MM.1S (cell line): ENCODE measurements around the gene TSPOAP1.

Experiments
- DNase-seq: peaks from one replicate; pipeline ENCODE4 v3.0.0-alpha.2; 2015
- H2AFZ ChIP-seq: fragments of 300-600 bp; sonication (generic); 2 replicates; pipeline ENCODE4 v1.6.0; 2016; ENCODE audit warnings: antibody characterized with exemption, low read length
- H3F3A ChIP-seq: fragments of 300-600 bp; sonication (generic); 2 replicates; pipeline ENCODE4 v1.6.1; 2016; ENCODE audit warnings: mild to moderate bottlenecking, antibody characterized with exemption, low read length, moderate library complexity, mixed read lengths; ENCODE audit not compliant: insufficient read depth
- H3K27ac ChIP-seq: fragments of 300-600 bp; sonication (generic); 2 replicates; pipeline ENCODE4 v1.5.1; 2016; ENCODE audit warnings: mild to moderate bottlenecking, low read length
- H3K27me3 ChIP-seq: fragments of 300-600 bp; sonication (generic); replicated peaks from 2 replicates; pipeline ENCODE4 v1.6.0; 2016; ENCODE audit warnings: low read length; ENCODE audit not compliant: insufficient read depth
- H3K36me3 ChIP-seq: fragments of 300-600 bp; sonication (generic); replicated peaks from 2 replicates; pipeline ENCODE4 v1.6.1; 2016; ENCODE audit warnings: mild to moderate bottlenecking, low read length, mixed read lengths; ENCODE audit not compliant: insufficient read depth
- H3K4me1 ChIP-seq: fragments of 300-600 bp; sonication (generic); 2 replicates; pipeline ENCODE4 v1.6.1; 2016; ENCODE audit warnings: low read length, mixed read lengths
- H3K4me2 ChIP-seq: fragments of 300-600 bp; sonication (generic); 2 replicates; pipeline ENCODE4 v1.6.0; 2016; ENCODE audit warnings: low read depth, low read length
- H3K4me3 ChIP-seq: fragments of 300-600 bp; sonication (generic); 2 replicates; pipeline ENCODE4 v1.5.1; 2016; ENCODE audit warnings: low read length, mixed read lengths
- H3K79me2 ChIP-seq: fragments of 300-600 bp; sonication (generic); 2 replicates; pipeline ENCODE4 v1.6.1; 2016; ENCODE audit warnings: mixed run types, low read length, mixed read lengths
- H3K9ac ChIP-seq: fragments of 300-600 bp; sonication (generic); 2 replicates; pipeline ENCODE4 v1.6.1; 2016; ENCODE audit warnings: low read length, mixed read lengths
- H3K9me2 ChIP-seq: fragments of 300-600 bp; sonication (generic); replicated peaks from 2 replicates; pipeline ENCODE4 v1.6.1; 2016; ENCODE audit warnings: mild to moderate bottlenecking, low read length, mixed read lengths; ENCODE audit not compliant: insufficient read depth
- H3K9me3 ChIP-seq: fragments of 300-600 bp; sonication (generic); replicated peaks from 2 replicates; pipeline ENCODE4 v1.6.1; 2016; ENCODE audit warnings: mild to moderate bottlenecking, low read length, mixed read lengths; ENCODE audit not compliant: insufficient read depth
- H4K20me1 ChIP-seq: fragments of 300-600 bp; sonication (generic); 2 replicates; pipeline ENCODE4 v1.6.1; 2016; ENCODE audit warnings: mild to moderate bottlenecking, low read length, moderate library complexity, mixed read lengths; ENCODE audit not compliant: insufficient read depth
- CTCF ChIP-seq: fragments of 300-600 bp; sonication (generic); IDR thresholded peaks from 2 replicates; pipeline ENCODE4 v1.5.1; 2016; ENCODE audit warnings: antibody characterized with exemption, low read length, mixed read lengths
- EZH2 ChIP-seq: fragments of 300-600 bp; sonication (generic); optimal IDR thresholded peaks from 2 replicates; pipeline ENCODE3; 2017; ENCODE audit warnings: low read depth, mild to moderate bottlenecking, antibody characterized with exemption, low read length, mixed read lengths
- EZH2phosphoT487 ChIP-seq: fragments of 300-600 bp; sonication (generic); IDR thresholded peaks from 2 replicates; pipeline ENCODE4 v1.6.1; 2018; ENCODE audit warnings: antibody characterized with exemption, low read length

TSPOAP1 gene

GRCh38 chr17:58320163-58320558 is 8.4 kb downstream of the TSPOAP1 start:
- no peaks in the 10 kb centered on the region for H3K36me3 ChIP-seq

GRCh38 chr17:58319173-58320162 is 9.1 kb downstream of the TSPOAP1 start:
- no peak for DNase-seq
- H4K20me1 ChIP-seq: no peaks in the 10 kb centered on the region
- no peak overlapping the region for H3K4me2 ChIP-seq
- no peak overlapping the region for H3K4me3 ChIP-seq
- no peaks in the 10 kb centered on the region for H3F3A ChIP-seq
- no peaks in the 10 kb centered on the region for H3K79me2 ChIP-seq
- no peaks in the 10 kb centered on the region for H3K36me3 ChIP-seq
- no peaks in the 10 kb centered on the region for H3K4me1 ChIP-seq
- no peak overlapping the region for H3K9ac ChIP-seq
- H3K27ac ChIP-seq: no peak overlapping the region
- H2AFZ ChIP-seq: no peak overlapping the region
- TF ChIP-seq EZH2phosphoT487 (no peak), CTCF (no peak), EZH2 (no peak)
- H3K9me2 ChIP-seq: no peaks in the 10 kb centered on the region
- no peaks in the 10 kb centered on the region for H3K9me3 ChIP-seq
- H3K27me3 ChIP-seq: no peaks in the 10 kb centered on the region

More at GRCh38 chr17:58320163-58320558, 8.4 kb downstream of the TSPOAP1 start:
- Histone ChIP-seq H3K9me3 (no peaks in the 10 kb centered on the region), H3F3A (0 out of 2 replicates have a peak, but pooled peaks cover 3% of the 10 kb centered on the region), H3K79me2 (no peaks in the 10 kb centered on the region), H3K27me3 (0 out of 2 replicates have a peak, but pooled peaks cover 4% of the 10 kb centered on the region), H2AFZ (no peak overlapping the region), H3K9me2 (no peaks in the 10 kb centered on the region), H4K20me1 (no peaks in the 10 kb centered on the region), H3K9ac (no peak overlapping the region), H3K4me2 (no peak overlapping the region), H3K27ac (no peak overlapping the region), H3K4me1 (peaks cover 4% of the 10 kb centered on the region; the same call in 1 of the 2 replicates), H3K4me3 (no peak overlapping the region)
- DNase-seq: no peak
- TF ChIP-seq EZH2phosphoT487 (no peak), EZH2 (no peak), CTCF (no peak)

GRCh38 chr17:58318627-58319172 is 9.9 kb downstream of the TSPOAP1 start:
- no peak overlapping the region for H3K27ac ChIP-seq
- H3K4me2 ChIP-seq: no peak overlapping the region
- H3F3A ChIP-seq: no peaks in the 10 kb centered on the region
- no peaks in the 10 kb centered on the region for H4K20me1 ChIP-seq
- DNase-seq: no peak
- no peaks in the 10 kb centered on the region for H3K36me3 ChIP-seq
- no peak overlapping the region for H2AFZ ChIP-seq
- no peak overlapping the region for H3K9ac ChIP-seq
- no peaks in the 10 kb centered on the region for H3K9me3 ChIP-seq
- H3K79me2 ChIP-seq: no peaks in the 10 kb centered on the region
- TF ChIP-seq EZH2phosphoT487 (no peak), EZH2 (no peak), CTCF (no peak)
- H3K27me3 ChIP-seq: no peaks in the 10 kb centered on the region
- H3K4me1 ChIP-seq: no peaks in the 10 kb centered on the region
- no peak overlapping the region for H3K4me3 ChIP-seq
- no peaks in the 10 kb centered on the region for H3K9me2 ChIP-seq
